Measurements from ENCODE around the gene IQCM. TPM values are rescaled to one million over a fixed set of nuclear protein-coding genes. Genes with fewer than 3 reads are reported as not detected.

The IQCM gene
- total RNA-seq, 1 donor from 2014 or later = not detected

DNA sequence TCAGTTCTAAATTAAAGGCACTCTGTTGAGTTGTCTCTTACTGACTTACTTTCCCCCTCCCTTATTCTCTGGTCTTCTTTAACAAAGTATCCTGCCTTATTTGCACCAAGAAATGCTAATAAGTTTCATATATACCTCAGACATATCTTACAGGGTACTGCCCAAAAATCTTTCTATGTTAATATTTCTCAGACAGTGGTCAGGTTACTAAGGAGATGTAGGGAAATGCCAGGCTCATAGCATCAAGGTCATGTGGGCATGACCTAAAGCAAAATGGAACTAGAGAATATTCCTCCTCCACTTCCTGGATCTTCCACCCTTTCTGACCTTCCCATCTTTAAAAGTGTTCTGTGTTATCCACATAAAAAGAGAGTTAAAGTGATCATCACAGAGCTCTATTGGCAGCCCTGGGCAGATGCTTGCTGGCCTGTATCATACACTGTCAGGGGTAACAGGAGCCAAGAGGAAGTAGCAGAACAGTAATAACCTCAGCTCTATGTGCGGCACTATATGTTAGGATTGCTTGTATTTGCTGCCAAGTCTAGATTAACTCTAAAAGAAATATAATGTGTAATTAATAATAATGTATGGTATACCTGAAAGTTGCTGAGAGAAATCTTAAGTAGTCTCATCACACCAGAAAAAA is 74.3 kb downstream of the IQCM start:
- TF ChIP-seq, protein P1, sequence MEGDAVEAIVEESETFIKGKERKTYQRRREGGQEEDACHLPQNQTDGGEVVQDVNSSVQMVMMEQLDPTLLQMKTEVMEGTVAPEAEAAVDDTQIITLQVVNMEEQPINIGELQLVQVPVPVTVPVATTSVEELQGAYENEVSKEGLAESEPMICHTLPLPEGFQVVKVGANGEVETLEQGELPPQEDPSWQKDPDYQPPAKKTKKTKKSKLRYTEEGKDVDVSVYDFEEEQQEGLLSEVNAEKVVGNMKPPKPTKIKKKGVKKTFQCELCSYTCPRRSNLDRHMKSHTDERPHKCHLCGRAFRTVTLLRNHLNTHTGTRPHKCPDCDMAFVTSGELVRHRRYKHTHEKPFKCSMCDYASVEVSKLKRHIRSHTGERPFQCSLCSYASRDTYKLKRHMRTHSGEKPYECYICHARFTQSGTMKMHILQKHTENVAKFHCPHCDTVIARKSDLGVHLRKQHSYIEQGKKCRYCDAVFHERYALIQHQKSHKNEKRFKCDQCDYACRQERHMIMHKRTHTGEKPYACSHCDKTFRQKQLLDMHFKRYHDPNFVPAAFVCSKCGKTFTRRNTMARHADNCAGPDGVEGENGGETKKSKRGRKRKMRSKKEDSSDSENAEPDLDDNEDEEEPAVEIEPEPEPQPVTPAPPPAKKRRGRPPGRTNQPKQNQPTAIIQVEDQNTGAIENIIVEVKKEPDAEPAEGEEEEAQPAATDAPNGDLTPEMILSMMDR (conservative IDR thresholded peaks at IDR 0.05) = no peak
- H3K36me3 Mint-ChIP-seq (ENCODE audit: low read depth) = no peaks in the 10 kb centered on the region
- H3K9me3 Mint-ChIP-seq = no peaks in the 10 kb centered on the region
- no peak for DNase-seq (ENCODE audit: low read depth, low spot score)
- no peaks in the 10 kb centered on the region for H3K4me1 Mint-ChIP-seq
- H3K27me3 Mint-ChIP-seq (ENCODE audit: low read depth) = no peaks in the 10 kb centered on the region
- no peak overlapping the region for H3K4me3 Mint-ChIP-seq
- no peak overlapping the region for H3K27ac Mint-ChIP-seq (ENCODE audit: unreplicated experiment)

DNA sequence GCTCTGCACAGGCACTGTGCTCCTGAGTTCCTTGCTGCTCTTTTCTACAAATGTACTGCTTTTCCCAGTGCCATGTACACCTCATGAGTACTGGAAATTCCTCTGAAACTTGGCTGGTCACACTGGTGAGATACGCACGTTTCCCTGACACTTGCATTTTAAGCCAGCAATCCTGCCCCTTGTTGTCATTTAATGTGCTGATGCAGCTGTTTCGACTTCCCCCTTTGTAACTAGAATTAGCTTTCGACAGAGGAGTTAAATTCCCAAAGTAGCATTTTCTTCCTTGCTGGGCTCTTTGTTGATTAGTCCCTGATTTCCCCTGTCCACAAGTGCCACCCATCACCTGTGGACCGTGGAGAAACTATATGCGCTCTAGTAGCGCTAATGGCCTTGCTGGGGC is 77.5 kb downstream of the IQCM start:
- DNase-seq (ENCODE audit: low read depth, low spot score) = no peak
- TF ChIP-seq, protein P1 (conservative IDR thresholded peaks at IDR 0.05) = no peak
- no peaks in the 10 kb centered on the region for H3K36me3 Mint-ChIP-seq (ENCODE audit: low read depth)
- H3K4me1 Mint-ChIP-seq = no peaks in the 10 kb centered on the region
- no peak overlapping the region for H3K4me3 Mint-ChIP-seq
- no peaks in the 10 kb centered on the region for H3K27me3 Mint-ChIP-seq (ENCODE audit: low read depth)
- H3K27ac Mint-ChIP-seq (ENCODE audit: unreplicated experiment) = no peak overlapping the region
- H3K9me3 Mint-ChIP-seq = no peaks in the 10 kb centered on the region

DNA sequence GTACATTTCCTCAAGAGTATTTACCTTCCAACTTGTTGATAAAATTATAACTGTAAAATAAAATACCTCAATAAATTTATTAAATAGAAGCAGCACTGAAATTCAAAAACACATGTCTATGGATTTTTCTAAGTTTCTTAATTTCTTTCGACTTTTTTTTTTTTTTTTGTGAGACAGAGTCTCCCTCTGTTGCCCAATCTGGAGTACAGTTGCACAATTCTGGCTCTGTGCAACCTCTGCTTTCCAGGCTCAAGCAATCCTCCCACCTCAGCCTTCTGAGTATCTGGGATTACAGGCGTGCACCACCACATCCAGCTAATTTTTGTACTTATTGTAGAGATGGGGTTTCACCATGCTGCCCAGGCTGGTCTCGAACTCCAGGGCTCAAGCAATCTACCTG is 79.8 kb downstream of the IQCM start:
- TF ChIP-seq, protein P1 (conservative IDR thresholded peaks at IDR 0.05) = no peak
- no peak for DNase-seq (ENCODE audit: low read depth, low spot score)
- H3K27ac Mint-ChIP-seq (ENCODE audit: unreplicated experiment) = no peak overlapping the region
- H3K36me3 Mint-ChIP-seq (ENCODE audit: low read depth) = no peaks in the 10 kb centered on the region
- no peaks in the 10 kb centered on the region for H3K27me3 Mint-ChIP-seq (ENCODE audit: low read depth)
- no peak overlapping the region for H3K4me3 Mint-ChIP-seq
- no peaks in the 10 kb centered on the region for H3K4me1 Mint-ChIP-seq
- H3K9me3 Mint-ChIP-seq = no peaks in the 10 kb centered on the region

DNA sequence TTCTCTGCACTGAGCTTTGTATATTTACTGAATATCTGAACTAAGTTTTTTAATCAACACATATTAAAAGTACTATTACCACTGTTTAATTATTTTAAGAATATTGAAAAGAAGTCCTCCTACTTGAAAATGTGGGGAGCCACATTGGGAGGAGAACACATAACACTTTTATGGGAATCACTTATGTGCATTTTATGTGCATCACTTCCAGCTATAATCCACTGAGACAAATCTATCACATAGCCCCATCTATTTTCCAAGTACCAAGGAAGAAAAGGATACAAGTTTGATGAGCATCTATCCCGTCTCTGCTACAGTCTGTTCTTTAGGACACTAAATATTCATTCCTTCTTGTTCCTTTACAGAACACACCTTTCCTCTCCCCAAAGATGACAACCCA is 87.2 kb downstream of the IQCM start:
- TF ChIP-seq, protein P1 (conservative IDR thresholded peaks at IDR 0.05) = no peak
- DNase-seq (ENCODE audit: low read depth, low spot score) = no peak
- H3K27ac Mint-ChIP-seq (ENCODE audit: unreplicated experiment) = no peak overlapping the region
- H3K4me3 Mint-ChIP-seq = no peak overlapping the region
- no peaks in the 10 kb centered on the region for H3K36me3 Mint-ChIP-seq (ENCODE audit: low read depth)
- H3K27me3 Mint-ChIP-seq (ENCODE audit: low read depth) = no peaks in the 10 kb centered on the region
- H3K4me1 Mint-ChIP-seq = no peaks in the 10 kb centered on the region
- H3K9me3 Mint-ChIP-seq = no peaks in the 10 kb centered on the region

DNA sequence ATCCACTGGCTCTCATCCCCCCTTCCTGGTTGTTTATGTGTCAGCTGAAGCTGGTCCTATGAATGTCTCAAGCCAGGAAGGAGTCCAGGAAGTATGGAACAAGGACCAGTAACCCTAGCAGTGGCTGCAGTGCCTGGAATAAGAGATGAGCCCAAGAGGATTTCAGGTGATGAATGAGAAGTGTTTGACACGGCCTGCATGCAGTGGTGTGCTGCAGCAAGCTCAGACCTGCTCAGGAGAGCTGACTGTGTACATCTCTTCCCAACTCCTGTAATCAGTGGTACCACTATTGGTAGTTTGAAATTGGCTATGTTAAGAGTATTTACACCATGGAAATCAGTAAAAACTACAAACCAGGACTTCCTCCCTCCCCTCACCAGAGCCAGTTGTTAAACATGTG is 88.0 kb downstream of the IQCM start:
- no peak for DNase-seq (ENCODE audit: low read depth, low spot score)
- H3K4me3 Mint-ChIP-seq = no peak overlapping the region
- TF ChIP-seq, protein P1 (conservative IDR thresholded peaks at IDR 0.05) = no peak
- H3K27ac Mint-ChIP-seq (ENCODE audit: unreplicated experiment) = no peak overlapping the region
- no peaks in the 10 kb centered on the region for H3K9me3 Mint-ChIP-seq
- peaks cover 3% of the 10 kb centered on the region for H3K27me3 Mint-ChIP-seq (ENCODE audit: low read depth)
- H3K36me3 Mint-ChIP-seq (ENCODE audit: low read depth) = no peaks in the 10 kb centered on the region
- H3K4me1 Mint-ChIP-seq = no peaks in the 10 kb centered on the region
